HG02885 (cell line): Measurements from ENCODE around the gene TAPBP.
"Not testable (repeated sequence)": the region's sequence is repeated elsewhere in the genome, so short reads cannot be mapped to it uniquely, and the experiment has no call there.

Experiments used
- ATAC-seq: cut with Tn5 transposase; IDR thresholded peaks from one replicate; pipeline ENCODE4 v1.9.1; 2021; ENCODE audit warnings: mild to moderate bottlenecking; ENCODE audit not compliant: unreplicated experiment, poor library complexity

TAPBP gene

GRCh38 chr6:33297956-33298772 is 15.7 kb downstream of the TAPBP start:
- no peak for ATAC-seq

- ATAC-seq: no peak
Measured at GRCh38 chr6:33297406-33297955, 16.4 kb downstream of the TAPBP start.

DNA sequence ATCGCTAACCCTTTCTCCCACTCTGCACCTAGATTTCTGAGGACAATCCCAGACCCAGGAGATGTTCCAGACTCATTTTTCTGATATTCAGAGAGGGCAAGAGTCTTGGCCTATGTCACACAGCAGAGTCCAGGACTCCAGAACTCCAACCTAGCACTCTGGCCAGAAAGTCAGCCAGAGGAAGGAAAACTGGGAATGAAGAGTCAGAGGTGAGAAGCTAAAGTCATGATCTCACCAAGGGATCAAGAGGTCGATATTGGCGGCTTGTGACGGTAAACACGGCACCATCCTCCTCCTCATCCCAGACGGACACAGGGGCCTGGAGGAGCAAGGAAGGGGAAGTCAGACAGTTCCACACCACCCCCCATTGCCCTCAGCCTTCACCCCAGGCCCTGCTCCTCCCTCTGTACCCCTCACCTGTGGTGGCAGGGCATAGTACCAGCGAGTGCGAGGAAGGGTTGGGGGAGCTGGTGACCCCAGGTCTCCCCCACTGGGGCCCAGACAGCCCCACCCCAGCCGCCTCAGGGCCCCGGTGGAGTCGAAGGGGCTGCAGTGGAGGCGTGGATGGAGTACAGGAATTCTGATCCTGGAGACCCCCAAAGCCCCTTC is 17.0 kb downstream of the TAPBP start:
- ATAC-seq: no peak

GRCh38 chr6:33295621-33296369 is 18.1 kb downstream of the TAPBP start:
- ATAC-seq: no peak

DNA sequence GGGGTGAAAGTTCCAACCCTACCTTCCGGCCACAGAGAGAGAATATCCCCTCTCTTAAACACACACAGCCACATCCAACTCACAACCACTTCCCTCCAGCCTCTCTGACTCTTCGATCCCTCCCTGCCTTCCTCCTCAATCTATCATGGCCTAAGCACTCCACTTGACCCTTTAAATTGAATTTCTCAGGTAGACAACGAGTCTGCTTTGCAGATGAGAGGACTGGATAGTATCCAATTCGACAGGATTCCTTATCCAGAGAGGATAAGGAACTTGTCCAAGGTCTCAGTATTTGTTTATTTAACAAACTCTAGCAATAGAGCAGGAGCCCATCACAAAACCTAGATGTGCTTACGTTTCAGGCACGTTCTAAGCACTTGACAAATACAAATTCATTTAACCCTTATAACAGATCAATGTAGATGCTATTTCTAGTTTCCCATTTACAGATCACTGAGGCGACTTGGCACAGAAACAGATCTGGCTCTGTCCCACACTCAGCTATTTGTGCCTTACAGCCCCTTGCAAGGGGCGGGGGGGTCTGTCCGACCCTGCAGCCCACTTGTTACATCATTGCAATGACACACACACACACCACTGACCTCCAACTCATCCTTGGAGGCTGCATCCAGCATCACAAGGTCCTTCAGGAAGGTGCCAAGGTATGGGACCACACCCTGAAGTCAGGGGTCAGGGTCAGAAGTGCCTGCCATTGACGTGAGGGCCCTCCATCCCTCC is 19.6 kb downstream of the TAPBP start:
- ATAC-seq: no peak

GRCh38 chr6:33292996-33293682 is 20.7 kb downstream of the TAPBP start:
- no peak for ATAC-seq

- no peak for ATAC-seq
Measured at GRCh38 chr6:33290459-33290858, 23.4 kb downstream of the TAPBP start.

GRCh38 chr6:33289784-33290315 is 24.0 kb downstream of the TAPBP start:
- no peak for ATAC-seq

- ATAC-seq: peak; percentile 87
Measured at GRCh38 chr6:33288921-33289783, 24.7 kb downstream of the TAPBP start, which contains the start of the genes PFDN6 and WDR46. PFDN6 (plus strand) TSS chr6:33289601; CDS start chr6:33289857, 256 bp downstream. WDR46 (minus strand) TSS chr6:33289239; CDS start chr6:33289170, 69 bp downstream.

GRCh38 chr6:33288141-33288920 is 25.5 kb downstream of the TAPBP start:
- no peak for ATAC-seq

GRCh38 chr6:33286946-33287914 is 26.6 kb downstream of the TAPBP start:
- no peak for ATAC-seq

- ATAC-seq: not testable (repeated sequence)
Measured at GRCh38 chr6:33285214-33285613, 28.7 kb downstream of the TAPBP start.

GRCh38 chr6:33280539-33280938 is 33.3 kb downstream of the TAPBP start:
- ATAC-seq: no peak

- ATAC-seq: no peak
Measured at GRCh38 chr6:33279971-33280511, 33.8 kb downstream of the TAPBP start.

DNA sequence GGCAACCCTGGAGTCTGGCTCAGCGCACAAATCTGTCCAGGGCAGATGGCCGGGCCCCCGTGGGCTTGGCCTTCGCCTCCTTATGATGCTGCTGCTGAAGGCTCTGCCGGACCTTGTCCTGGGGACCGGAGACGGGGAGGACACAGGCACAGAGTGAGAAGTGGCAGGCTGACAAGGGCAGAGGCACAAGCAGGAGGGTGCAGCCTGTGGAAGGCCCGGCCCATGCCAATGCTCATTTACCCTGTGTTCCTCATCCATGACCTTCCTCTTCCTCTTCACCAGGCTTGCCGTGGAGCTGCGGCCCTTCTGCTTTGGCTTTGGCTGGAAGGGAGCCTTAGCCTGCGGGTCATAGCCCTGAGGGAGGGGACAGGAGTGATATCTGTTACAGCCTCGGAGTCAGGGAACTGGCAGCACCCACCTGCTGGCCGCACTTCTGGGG is 34.6 kb downstream of the TAPBP start:
- ATAC-seq: no peak

DNA sequence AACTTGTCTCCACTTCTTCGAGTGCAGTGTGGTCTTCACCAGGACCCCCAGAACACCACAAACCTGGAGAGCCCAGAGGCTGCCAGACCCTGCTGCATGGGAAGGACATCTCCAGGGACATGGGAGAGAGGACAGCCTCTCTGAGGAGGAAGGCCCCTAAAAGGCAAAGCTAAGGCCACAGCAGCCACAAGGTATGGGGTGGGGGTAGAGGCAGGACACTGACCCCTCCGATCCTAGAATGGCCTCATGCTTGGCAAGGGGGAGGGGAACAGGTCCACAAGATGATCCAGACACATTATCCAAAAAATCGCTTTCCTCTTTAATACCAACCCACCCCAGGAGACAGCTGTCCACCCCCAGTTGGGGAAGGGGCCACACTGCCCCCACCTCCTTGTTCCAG is 35.1 kb downstream of the TAPBP start:
- ATAC-seq: no peak
